GM10266 (cell line): ENCODE data around the gene SCN5A.

Experiments
- DNase-seq: peaks from one replicate; pipeline ENCODE4 v3.0.0; 2012; ENCODE audit errors: extremely low spot score
- TF ChIP-seq, protein P1 (sequence below): IDR thresholded peaks from 2 replicates; pipeline ENCODE4 v1.5.1; 2012; ENCODE audit warnings: mild to moderate bottlenecking, low read depth; ENCODE audit not compliant: control insufficient read depth, insufficient read depth; ENCODE audit errors: missing control alignments

SCN5A gene

DNA sequence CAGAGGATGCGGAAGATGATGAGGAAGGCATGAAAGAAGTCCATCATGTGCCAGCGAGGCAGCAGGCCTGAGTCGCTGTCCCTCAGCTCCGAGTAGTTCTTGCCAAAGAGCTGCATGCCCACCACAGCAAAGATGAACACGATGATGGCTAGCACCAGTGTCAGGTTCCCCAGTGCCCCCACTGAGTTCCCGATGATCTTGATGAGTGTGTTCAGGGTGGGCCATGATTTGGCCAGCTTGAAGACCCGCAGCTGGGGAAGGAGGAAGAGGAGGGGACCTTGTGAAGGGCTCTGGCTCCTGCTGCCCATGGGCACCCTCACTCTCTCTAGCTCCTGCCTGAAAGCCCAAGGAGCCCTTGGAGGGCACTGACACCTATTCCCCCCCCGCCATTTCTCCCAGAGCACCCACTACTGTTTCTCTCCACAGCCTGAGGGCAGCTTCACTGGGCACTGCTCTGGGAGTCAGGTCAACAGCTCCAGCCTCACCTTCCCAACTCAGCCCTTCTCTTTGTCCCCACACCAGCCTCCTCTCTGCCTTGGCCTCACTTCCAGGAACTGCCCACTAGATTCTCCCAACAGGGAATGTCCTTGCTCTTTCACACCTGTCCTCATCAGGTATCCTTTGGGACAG, 63.6 kb downstream of the SCN5A start:
- DNase-seq: no peak
- TF ChIP-seq, protein P1, sequence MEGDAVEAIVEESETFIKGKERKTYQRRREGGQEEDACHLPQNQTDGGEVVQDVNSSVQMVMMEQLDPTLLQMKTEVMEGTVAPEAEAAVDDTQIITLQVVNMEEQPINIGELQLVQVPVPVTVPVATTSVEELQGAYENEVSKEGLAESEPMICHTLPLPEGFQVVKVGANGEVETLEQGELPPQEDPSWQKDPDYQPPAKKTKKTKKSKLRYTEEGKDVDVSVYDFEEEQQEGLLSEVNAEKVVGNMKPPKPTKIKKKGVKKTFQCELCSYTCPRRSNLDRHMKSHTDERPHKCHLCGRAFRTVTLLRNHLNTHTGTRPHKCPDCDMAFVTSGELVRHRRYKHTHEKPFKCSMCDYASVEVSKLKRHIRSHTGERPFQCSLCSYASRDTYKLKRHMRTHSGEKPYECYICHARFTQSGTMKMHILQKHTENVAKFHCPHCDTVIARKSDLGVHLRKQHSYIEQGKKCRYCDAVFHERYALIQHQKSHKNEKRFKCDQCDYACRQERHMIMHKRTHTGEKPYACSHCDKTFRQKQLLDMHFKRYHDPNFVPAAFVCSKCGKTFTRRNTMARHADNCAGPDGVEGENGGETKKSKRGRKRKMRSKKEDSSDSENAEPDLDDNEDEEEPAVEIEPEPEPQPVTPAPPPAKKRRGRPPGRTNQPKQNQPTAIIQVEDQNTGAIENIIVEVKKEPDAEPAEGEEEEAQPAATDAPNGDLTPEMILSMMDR: no peak

DNA sequence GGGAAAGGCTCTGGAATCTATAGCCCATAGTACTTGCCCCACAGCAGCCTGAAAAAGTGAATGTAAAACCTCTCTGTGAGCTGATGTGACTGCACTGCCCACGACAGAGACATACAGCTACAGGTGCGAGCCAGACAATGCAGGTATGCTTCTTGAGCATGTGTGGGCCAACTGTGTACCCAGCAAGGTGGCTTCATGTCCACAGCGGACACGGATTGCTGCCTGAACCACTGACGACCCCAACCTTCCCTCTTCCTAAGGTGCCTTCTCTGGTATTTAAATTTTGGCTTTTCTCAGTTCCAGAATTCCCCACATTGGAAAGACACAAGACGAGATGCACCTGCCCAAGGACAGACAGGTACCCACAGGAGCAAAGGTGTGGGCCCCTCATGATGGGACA, 65.8 kb downstream of the SCN5A start:
- TF ChIP-seq, protein P1: no peak
- DNase-seq: no peak

DNA sequence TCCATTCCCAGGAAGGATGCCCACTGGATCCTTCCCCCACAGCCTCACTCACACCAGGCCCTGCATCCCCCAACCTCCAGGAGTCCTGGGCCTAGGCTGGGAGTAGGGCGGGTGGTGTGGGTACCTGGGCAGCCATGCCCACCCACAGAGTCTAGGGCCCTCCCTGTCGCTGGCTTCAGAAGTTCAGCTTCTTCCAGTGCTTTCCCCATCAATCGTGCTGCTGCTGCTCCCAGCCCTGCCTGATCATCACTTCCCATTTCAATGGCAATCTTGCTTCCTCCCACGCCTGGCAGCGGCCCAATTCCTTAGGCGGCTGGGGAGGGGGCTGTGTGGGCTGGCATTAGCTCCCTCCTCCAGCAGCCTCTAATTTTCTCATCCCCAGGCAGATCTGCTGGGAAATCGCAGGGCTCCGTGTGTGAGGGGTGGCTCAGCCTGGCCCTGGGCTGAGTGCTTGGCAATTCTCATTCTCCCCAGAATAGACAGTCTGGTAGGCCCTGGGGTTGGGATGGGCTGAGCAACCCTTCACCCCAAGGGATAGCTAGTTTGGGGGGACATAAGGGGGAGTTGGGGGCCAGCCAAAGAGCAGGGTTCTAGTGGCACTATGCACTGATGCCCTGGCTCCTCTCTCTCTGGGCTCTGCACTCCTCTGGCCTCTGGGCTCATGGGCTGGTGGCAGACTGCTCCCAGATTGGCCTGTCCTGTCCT, 66.4 kb downstream of the SCN5A start:
- TF ChIP-seq, protein P1: no peak
- DNase-seq: no peak

DNA sequence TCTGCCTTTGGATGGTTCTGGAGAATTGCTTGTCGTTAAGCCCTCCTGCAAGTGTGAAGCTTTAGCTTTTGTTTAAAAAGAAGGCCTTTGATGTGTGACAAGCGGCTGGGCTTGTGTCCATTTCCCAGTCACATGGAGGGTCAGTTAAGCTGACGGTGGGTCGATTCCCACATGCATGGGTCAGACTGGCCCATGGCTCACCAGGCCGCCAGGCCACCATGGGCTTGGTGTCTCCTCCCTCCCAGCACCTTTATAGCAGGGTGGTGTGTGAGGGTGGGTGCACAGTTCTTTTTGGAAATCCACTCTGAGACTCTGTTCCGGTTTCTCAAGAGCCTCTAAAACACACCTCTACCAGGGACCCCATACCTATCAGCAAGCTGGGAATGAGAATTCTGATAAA, 67.2 kb downstream of the SCN5A start:
- TF ChIP-seq, protein P1: no peak
- DNase-seq: no peak

DNA sequence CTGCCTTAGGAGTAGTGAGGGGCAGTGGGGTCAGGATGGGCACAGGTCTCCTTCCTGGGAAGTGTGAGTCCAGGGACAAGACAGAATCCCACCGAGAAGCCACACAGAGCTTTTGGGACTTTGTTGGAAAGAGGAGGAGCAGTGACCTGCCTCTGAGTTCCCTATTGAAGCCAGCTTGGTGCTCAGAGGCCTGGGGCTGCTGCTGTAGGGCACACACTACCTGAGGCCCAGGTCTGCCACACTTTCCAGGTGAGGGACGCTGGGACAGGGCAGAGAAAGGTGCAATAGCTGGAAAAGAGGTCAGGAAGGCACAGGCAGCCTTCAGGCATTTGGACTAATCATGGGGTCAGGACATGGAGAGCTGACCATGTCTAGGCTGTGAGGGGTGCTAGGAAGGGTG, 67.7 kb downstream of the SCN5A start:
- DNase-seq: no peak
- TF ChIP-seq, protein P1: no peak

DNA sequence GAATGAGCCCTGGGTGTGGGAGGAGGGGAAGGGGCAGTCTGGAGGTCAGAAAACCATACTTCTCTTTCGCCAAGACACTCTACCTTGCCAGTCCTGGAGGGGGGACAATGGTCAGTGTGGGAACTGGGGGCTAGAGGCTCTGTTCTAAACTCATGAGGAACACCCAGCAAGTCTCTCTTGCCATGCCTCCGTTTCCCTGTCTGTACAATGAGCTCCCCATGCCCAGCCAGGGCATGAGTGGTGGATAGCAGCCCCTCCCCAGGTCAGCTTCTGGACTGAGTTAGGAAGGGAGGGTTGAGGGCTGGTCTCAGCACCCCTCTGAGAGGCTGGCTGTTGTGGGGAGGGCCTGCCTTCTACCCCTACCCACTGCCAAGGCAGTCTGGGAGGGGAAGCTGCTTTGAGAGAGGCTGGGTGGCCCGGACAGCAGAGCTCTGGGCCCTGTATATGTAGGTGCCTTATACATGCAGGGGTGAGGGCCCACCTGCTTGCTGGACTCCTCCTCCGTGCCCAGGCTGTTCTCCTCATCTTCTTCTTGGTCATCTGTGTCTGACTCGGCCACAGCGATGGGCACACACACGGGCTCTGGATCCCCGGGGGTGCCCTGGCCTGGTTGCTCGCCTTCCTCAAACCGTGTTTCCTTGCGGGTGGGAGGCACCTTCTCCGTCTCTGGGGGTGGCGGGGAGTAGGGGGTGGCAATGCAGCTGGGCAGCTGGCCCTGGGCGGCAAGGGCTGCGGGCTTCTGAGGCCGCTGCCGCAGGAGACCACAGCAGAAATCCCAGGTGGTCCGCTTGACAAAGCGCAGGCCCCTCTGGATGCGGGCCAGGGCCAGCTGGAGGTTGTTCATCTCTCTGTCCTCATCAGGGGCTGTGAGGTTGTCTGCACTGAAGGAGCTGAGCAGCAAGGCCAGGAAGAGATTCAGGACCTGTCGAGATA, 68.8 kb downstream of the SCN5A start:
- TF ChIP-seq, protein P1: no peak
- no peak for DNase-seq
